GM21390 (cell line): ENCODE measurements around the gene SYNGAP1.

ENCODE experiments used
- ATAC-seq: cut with Tn5 transposase; IDR thresholded peaks from one replicate; pipeline ENCODE4 v1.9.1; 2021; ENCODE audit not compliant: unreplicated experiment

SYNGAP1 gene

GRCh38 chr6:33420491-33421343, 852 bp downstream of the SYNGAP1 start:
- no peak for ATAC-seq

GRCh38 chr6:33421344-33421643, 1.4 kb downstream of the SYNGAP1 start:
- no peak for ATAC-seq

GRCh38 chr6:33423777-33424176, 3.9 kb downstream of the SYNGAP1 start:
- no peak for ATAC-seq

- no peak for ATAC-seq
Observed at GRCh38 chr6:33424855-33425667, 5.2 kb downstream of the SYNGAP1 start.

- no peak for ATAC-seq
Observed at GRCh38 chr6:33425668-33426577, 6.1 kb downstream of the SYNGAP1 start.

GRCh38 chr6:33426590-33427511, 7.0 kb downstream of the SYNGAP1 start:
- no peak for ATAC-seq

- ATAC-seq: no peak
Observed at GRCh38 chr6:33427585-33428223, 7.8 kb downstream of the SYNGAP1 start.

- no peak for ATAC-seq
Observed at GRCh38 chr6:33428224-33428965, 8.5 kb downstream of the SYNGAP1 start.

- no peak for ATAC-seq
Observed at GRCh38 chr6:33428966-33429749, 9.3 kb downstream of the SYNGAP1 start.

GRCh38 chr6:33429750-33430052, 9.8 kb downstream of the SYNGAP1 start:
- ATAC-seq: no peak

- no peak for ATAC-seq
Observed at GRCh38 chr6:33430334-33430733, 10.5 kb downstream of the SYNGAP1 start.

- no peak for ATAC-seq
Observed at GRCh38 chr6:33430991-33431879, 11.4 kb downstream of the SYNGAP1 start.

- no peak for ATAC-seq
Observed at GRCh38 chr6:33431880-33432541, 12.1 kb downstream of the SYNGAP1 start.

- ATAC-seq: no peak
Observed at GRCh38 chr6:33432546-33432945, 12.7 kb downstream of the SYNGAP1 start.

GRCh38 chr6:33433001-33433543, 13.2 kb downstream of the SYNGAP1 start:
- no peak for ATAC-seq

- no peak for ATAC-seq
Observed at GRCh38 chr6:33433544-33434191, 13.8 kb downstream of the SYNGAP1 start.
